ENCODE measurements around the gene NRG3.
"Not testable (repeated sequence)": the region's sequence is repeated elsewhere in the genome, so short reads cannot be mapped to it uniquely, and the experiment has no call there.

NRG3 gene

DNA sequence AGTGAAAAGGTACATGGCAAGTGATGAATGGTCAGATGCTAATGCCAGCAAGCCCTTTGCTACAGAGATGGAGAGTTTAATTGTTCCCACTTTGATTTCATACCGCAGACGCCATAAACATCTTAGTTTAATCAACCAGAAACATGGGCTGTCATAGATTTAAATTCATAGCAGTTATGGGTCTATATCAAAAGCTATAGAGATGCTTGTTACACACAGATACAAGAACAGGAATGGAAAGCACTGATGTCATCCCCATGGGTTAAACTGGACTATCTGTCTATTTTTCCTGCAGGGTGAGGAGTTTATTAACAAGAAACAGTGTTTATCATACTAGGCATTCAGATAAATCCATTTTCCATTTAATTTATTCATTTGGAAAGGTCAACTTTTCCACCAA, 409.2 kb downstream of the NRG3 start:
- no peak for DNase-seq (ENCODE audit: low read depth)

DNA sequence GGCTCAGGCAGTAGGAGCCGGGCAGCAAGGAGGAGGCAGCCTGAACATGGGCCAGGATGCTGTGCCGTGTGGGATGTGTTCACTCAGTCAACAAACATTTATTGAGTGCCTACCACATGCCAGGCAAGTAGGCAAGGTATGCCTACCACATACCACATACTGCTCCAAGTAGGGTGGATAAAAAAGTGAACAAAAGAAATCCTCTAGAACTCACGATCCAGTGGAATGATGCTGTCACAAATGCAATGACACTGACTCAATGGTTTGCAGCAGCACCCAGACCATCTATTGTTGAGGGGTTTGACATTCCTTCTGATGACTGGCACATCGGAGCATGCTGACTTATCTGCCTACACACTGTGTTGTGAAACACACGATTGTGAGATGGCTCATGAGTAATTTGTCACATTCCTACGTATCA, 413.5 kb downstream of the NRG3 start:
- no peak for DNase-seq (ENCODE audit: low read depth)

GRCh38 chr10:82289945-82290344, 415.0 kb downstream of the NRG3 start:
- no peak for DNase-seq (ENCODE audit: low read depth)

GRCh38 chr10:82294874-82295378, 419.9 kb downstream of the NRG3 start:
- DNase-seq (ENCODE audit: low read depth), result no peak

- no peak for DNase-seq (ENCODE audit: low read depth)
Measured at GRCh38 chr10:82308641-82309040, 433.6 kb downstream of the NRG3 start.

DNA sequence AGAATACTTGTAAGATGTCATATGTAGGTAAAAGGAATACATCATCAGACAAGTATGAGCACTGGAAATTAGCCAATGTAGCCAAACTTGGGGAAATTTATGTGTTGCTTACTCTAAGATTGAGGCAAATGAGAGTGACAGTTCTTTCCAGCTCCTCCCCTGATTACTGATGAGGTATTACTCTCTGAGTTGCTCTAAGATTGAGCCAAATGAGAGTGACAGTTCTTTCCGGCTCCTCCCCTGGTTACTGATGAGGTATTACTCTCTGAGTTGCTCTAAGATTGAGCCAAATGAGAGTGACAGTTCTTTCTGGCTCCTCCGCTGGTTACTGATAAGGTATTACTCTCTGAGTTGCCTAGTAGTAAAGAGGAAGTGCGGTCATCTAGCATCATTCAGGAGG, 435.8 kb downstream of the NRG3 start:
- no peak for DNase-seq (ENCODE audit: low read depth)

GRCh38 chr10:82313401-82313800, 438.4 kb downstream of the NRG3 start:
- DNase-seq (ENCODE audit: low read depth), result no peak

- DNase-seq (ENCODE audit: low read depth), result no peak
Measured at GRCh38 chr10:82318534-82318933, 443.5 kb downstream of the NRG3 start.

DNA sequence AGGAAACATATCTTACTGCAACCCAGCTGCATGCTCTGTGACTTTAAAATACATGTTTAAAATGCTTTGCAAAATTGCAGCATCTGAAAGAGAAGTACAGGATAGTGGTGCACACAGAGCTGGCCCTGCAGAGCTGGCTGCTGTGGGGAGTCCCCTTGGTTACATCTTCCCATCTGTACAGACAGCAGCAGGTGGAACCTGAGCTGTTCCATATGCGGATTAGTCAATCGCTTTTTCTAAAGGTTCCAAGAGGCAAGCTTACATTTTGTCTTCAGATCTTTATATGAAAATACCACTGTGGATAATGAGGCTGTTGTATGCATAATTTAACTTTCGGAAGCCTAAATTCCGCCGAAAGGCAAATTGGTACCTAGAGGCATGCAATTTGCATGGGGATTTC, 444.1 kb downstream of the NRG3 start:
- DNase-seq (ENCODE audit: low read depth), result no peak

DNA sequence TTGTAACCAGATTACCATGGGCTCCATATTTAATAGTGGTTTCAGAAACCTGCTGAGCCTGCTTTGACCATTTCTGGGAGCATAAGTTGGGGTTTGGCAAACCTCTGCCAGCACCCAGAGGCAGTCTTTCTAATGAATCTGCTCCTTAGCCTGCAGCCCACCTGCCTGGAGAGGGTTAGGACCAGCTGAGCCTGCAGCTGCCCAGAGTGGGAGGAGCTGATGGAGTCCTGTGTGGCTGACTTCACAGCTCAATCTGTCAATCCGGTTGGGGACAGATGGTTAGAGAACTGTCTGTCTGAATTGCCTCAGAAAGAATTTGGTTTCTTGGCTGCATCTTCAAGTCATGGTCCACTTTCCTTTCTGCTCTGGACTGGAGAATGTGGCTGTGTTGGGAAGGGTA, 444.6 kb downstream of the NRG3 start:
- no peak for DNase-seq (ENCODE audit: low read depth)

DNA sequence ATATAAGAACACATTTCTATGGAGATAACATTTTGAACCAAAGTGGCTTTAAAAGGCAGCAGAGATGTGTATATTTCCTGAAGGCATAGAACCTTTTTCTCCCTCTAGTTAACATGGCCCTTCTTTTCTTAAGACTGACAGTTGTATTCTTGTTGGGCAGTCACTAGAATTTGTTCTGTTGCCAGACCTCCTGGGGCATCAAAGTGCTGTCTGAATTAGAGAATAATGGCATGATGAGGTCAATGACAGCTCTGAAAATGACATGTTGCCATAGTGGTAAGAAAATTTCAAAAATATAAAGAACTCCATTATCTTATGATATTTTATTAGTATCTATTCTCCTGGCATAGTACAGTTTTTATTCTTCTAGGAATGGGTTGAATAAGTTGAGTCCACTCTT, 446.7 kb downstream of the NRG3 start:
- no peak for DNase-seq (ENCODE audit: low read depth)

- no peak for DNase-seq (ENCODE audit: low read depth)
Measured at GRCh38 chr10:82331716-82332115, 456.7 kb downstream of the NRG3 start.

DNA sequence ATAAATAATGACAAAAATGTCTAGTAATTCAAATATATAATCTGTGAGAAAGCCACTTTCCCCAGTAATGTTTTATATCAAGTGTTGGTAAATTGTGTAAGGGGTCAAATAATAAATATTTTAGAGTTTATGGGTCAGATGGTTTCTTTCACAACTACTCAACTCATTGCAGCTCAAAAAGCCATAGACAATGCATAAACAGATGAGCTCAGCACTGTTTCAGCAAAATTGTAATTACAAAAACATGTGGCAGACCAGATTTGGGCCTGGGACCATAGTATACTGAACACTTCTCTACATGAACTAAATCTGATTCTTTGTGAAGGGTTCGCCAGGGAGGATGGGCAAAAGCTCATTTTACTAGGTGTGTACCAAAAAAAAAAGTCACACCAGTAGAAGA, 460.8 kb downstream of the NRG3 start:
- no peak for DNase-seq (ENCODE audit: low read depth)

DNA sequence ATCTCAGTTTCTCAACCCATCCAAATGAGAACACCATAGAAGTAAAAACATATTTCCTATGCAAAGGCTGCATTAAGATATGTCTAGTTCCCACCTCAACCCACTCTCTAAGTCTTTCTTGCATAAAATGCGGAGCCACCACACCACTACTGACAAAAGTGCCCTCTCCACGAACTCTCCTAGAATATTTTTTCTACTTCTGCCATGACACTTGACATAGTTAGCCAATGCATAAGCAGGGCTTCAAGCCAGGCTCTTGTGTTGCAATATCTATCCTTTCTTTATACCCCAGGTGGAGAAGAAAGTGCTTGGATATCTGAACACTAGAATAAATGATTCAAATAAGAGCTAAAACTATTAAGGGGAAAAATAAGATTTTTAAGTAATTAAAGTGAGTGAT, 465.2 kb downstream of the NRG3 start:
- no peak for DNase-seq (ENCODE audit: low read depth)

DNA sequence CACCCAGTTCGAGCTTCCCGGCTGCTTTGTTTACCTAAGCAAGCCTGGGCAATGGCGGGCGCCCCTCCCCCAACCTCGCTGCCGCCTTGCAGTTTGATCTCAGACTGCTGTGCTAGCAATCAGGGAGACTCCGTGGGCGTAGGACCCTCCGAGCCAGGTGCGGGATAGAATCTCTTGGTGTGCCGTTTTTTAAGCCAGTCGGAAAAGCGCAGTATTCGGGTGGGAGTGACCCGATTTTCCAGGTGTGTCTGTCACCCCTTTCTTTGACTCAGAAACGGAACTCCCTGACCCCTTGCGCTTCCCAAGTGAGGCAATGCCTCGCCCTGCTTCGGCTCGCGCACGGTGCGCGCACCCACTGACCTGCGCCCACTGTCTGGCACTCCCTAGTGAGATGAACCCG, 474.6 kb downstream of the NRG3 start:
- not testable (repeated sequence) for DNase-seq (ENCODE audit: low read depth)

- no peak for DNase-seq (ENCODE audit: low read depth)
Measured at GRCh38 chr10:82353381-82353780, 478.4 kb downstream of the NRG3 start.

GRCh38 chr10:82358486-82359099, 483.6 kb downstream of the NRG3 start:
- no peak for DNase-seq (ENCODE audit: low read depth)

DNA sequence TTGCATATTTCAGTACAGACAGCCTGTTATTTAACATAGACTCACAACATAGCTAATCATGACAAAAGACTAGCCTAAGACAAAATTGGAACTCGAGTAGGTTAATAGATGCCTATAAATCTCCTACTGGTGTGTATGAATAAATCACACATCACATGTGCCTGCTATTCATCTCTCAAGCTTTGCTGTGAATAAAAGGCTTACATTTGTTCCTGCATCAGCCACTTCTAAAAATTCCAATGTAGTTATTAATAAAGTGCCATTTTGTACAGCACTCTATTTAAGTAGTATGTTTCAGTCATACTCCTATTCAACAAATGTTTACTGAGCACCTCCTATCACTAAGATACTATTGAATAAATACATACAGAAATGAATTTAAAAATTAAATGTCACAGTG, 486.3 kb downstream of the NRG3 start:
- DNase-seq (ENCODE audit: low read depth), result no peak

GRCh38 chr10:82377608-82378007, 502.6 kb downstream of the NRG3 start:
- DNase-seq (ENCODE audit: low read depth), result no peak

DNA sequence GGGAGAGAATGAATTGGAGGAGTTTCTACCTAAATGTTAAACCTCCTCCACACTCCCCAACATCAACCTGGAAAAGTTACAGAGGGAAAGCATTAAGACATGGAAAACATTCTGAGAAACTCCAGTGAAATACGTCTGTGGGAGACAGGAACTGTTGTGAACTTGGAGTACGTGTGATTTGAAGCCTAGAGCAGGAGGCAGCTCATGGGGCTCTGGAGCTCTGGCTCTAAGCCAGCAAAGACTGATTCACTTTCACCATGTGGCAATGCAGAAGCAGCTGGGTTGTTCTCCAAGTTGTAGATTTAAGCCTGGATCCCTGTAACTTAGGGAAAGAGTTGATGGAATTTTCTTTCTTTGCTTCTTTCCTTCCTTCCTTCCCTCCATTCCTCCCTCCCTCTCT, 503.2 kb downstream of the NRG3 start:
- no peak for DNase-seq (ENCODE audit: low read depth)

DNA sequence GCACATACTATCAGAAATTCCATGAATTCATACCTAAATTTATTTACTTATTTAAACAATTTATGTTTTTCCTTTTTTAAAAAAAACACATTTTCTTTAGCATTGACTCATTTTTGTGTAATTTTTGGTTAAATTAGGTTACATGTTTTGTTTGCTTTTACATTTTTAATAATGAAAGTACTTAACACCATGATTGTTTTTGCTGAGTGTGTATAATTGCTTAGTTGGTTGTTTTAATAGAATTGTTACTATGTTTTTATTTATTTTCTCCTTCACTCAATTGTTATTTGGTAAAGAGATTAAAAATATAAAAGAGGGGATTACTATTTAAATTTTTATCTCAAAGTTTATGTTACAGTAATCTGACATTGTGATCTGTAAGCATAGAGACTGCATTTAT, 508.4 kb downstream of the NRG3 start:
- DNase-seq (ENCODE audit: low read depth), result no peak

DNA sequence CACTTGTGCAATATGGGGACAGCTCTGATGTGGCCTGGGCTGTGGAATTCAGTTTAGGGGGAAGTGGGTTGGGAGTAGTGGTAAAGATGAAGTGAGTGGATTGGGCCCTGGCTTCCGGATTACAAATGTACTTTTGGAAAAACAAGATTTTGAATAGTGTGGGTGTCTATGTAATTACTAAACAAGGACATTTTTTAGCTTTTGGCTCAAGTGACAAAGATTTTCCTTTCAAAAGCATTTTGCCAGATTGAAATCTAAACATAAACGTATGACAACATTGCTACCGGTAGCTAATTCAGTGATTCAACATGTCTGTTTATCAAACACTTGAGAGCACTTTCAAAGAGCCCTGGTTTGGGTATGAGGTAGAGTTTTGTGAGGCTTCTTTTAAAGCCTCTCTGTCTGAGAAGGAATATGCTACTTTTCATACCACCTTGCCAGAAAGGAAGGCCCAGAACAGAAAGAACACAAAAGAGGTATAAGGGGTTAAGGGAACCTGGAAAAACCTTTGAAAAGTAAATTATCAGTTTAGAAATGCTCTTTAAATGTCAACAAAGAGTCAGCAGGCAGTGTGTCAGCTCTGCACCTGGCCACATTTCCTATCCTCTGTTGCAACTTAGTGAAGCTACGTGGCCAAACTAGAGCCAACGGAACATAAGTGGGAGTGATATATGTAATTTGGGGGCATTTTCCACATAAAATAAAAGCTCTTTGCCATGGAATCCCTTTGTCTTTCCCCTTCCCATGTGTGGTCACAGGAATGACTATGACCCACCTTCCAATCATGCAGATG, 516.1 kb downstream of the NRG3 start:
- no peak for DNase-seq (ENCODE audit: low read depth)

- no peak for DNase-seq (ENCODE audit: low read depth)
Measured at GRCh38 chr10:82391971-82392370, 517.0 kb downstream of the NRG3 start.

GRCh38 chr10:82392533-82392932, 517.5 kb downstream of the NRG3 start:
- DNase-seq (ENCODE audit: low read depth), result no peak

Data from CMK (cell line).